Fibroblast of gingiva (primary cell): ENCODE data around the gene HORMAD2.
A peak's percentile ranks its signal among the peaks of the same experiment; 100 is the strongest.
"Not testable (repeated sequence)": the region's sequence is repeated elsewhere in the genome, so short reads cannot be mapped to it uniquely, and the experiment has no call there.

Source experiments
- DNase-seq: peaks from one replicate; pipeline ENCODE4 v3.0.0-alpha.2; 2011; ENCODE audit warnings: low read depth

The HORMAD2 gene

DNA sequence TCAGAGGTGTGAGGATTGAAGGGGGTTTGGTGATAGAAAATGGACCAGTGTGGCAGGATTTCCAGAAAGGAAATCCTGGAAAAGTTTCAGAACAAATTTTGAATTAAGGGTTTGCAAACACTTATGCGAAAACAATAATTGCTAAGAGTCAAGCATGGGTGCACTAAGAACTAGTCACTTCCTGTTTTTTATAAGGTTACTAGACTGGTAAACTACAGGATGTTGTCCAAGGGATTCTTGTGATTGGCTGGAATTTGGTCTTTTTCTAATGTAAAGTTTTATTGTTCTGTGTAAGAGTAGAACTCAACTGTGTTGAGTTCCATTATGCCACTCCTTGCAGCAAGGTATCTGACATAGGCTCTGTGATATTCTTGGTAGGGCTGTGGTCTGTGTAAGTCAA lies 112.2 kb downstream of the HORMAD2 start:
- DNase-seq, result no peak

DNA sequence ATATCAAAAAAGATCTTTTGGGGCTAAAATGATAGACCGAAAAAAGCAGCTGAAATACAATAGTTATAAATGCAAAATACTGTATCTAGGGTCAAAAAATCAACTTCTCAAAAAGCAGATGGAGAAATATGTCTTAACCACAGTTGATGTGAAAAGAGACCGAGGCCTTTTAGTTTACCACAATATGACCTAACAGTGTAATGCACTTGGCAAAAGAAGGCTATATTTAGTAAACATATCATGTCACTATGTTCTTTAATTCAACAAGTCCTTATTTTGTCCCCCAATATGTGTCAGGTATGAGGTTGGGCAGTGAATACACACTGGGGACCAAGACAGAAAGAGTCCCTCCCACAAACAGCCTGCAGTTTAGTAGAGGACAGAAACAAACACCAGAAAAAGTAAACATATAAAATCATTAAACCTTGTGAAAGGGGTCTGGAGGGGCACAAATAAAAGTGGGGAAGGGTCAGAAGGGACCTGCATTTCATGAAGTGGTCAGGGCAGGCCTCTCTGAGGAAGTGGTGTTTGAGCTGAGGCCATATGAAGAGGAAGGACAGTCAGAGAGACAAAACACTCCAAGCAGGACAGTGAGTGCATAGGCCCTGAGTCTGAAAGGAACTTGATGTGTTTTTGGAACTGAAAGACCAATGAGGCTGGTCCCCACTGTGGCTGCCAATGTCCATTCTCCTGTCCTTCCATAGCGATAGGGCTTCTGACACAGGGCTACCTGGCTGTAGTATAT lies 112.9 kb downstream of the HORMAD2 start:
- DNase-seq, result no peak

DNA sequence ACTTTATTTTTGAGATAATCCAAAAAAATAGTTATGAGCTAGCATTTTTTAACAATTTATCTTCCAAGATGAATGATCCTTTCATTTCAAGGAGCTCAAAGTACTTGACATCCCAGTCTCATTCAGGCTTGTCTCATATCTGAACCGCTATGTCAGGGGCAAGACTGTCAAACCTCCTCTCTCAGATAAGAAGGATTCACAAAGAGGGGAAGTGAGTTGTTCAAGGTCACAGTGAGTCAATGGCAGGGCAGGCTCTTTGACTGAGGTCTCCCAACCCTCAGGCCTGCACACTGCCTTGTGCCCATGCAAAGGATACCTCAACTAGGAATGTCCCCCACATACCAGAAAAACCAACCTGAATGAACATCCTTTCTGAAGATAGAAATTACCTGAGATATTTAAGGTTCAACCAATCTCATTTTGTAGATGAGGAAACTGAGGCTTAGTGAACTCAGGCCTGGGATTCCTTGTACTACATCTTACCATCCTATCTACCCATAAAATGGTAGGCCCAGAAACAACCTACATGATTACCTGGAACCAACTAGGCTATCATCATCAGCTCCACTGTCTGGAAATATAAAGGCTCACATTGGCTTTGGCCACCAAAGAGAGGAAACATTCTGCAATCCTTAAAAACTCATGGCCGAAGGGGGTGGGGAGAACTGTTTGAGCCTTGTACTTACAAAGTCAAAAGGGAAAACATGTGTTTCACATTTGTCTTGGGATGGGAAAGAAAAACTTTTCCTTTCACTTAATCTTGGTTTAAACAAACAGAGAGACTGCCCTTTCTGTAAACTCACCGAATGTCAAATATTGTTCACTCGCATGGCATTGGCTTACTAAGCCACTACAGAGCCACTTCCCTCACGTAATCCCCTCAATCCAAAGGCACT lies 115.2 kb downstream of the HORMAD2 start:
- DNase-seq, result no peak

DNA sequence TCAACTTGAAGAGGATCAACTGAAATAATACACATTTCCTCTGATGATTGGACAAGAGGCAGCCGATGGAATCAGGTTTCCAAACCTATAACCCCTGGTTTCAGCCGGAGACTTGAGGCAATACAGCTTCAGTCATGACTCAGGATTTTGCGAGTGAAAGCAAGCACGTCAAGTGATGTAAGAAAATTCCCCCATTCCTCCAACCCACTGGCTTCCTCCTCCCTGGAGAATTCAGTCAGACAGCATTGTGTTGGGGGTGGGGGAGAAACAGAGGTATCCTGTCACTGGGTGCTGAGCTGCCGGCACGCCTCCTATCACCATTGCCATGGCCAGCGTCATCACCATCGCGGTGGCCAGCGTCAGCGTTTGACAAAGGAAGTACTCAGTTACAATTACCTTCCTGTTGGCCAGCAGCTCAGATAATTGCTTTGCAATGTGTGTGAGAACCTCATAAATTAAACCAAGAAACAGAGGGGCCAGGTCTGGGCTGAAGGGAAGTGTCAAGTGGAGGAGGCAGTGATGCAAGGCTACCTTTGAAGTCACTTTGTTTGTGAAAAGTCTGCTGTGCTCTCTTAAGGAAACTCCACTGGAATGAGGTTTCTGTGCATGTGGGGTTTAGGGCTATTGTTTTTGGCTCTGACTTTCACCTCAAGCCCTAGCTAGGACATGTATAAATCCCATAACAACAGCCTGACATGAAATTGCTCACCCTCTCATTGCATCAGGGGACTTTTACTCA lies 116.0 kb downstream of the HORMAD2 start:
- DNase-seq, result peak; percentile 98

DNA sequence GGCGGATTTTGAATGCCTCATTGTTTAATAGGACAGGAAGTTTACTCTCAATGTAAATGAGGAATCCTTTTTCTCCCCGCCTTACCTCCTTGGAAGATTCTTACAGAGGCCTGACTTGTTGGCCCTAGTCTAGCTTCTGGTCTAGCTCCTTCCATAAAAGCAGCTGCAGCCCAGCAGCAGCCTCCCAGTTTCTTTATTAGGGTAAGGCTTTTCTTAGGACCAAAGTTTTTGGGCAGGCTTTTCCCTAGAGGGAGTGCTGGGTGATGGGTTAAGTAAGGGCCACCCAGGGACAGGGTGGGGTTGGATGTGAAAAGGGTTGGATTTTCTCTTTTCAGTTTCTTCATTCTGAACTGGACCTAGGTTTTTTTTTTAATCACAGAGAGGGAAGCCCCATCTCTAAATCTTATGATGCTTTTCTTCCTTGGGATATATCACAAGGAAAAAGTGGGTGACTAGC lies 116.6 kb downstream of the HORMAD2 start:
- DNase-seq, result no peak

DNA sequence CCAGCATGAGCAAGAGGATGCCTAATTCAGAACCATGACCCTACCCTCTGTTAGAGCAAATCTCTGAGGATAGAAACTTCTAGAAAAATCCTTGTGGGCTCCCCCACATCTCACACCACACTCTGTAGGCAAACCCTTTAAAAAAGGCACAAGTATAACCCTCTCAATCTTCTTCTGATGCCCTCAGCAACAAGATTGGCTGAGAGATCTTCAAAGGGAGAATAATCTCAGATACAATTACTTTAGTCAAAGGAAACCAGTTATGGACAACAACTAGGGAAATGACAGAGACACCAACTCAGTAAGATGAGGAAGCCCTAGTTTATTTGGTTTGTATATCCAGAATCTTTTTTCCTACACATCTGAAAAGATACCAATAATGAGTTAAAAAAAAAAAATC lies 117.1 kb downstream of the HORMAD2 start:
- no peak for DNase-seq

DNA sequence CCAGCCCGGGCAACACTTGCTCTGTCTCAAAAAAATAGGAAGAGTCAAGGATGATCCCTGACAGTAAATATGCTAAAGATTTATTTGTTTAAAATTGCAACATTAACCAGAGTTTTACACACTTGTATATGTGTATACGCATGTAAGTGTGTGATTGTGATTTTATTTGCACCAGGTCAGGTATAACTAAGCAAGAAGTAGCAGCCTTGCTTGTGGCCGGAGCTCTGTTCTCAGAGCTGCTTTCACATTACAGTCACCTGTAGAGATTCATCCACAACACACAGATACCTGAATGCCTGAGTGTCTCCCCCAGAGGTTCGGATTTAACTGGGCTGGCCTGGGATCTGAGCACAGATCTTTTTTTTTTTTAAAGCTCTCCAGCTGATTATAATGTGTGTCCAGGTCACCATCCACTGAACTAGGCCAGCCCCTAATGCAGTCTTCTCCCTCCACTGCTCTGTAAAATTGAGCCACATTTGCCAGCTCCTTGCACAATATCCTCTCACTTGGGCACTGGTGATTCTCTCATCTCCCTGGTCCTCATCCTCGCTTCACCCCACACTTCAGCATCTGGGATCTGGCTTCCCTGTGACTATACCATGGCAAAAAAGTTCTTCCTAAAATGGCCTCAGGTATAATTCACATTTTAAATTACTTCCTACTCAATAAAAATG lies 118.0 kb downstream of the HORMAD2 start:
- no peak for DNase-seq

DNA sequence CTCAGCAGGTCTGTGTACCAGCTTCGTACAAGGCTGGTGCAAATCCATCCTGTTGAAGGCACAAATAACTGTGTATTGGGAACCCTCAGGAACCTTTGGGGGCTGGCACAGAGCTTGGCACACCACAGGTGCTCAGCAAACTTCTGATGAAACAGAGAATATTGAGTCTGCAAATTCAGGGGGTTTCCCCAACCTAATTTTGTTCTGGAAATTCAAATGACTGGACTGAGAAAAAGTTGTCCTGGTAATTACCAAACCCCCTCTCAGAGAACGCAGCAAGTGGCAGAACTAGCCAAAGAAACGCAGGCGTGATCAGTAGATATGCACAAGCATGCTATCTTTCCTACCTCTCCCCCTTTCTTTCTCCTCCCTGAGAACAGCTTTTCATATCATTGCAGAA lies 118.7 kb downstream of the HORMAD2 start:
- no peak for DNase-seq

DNA sequence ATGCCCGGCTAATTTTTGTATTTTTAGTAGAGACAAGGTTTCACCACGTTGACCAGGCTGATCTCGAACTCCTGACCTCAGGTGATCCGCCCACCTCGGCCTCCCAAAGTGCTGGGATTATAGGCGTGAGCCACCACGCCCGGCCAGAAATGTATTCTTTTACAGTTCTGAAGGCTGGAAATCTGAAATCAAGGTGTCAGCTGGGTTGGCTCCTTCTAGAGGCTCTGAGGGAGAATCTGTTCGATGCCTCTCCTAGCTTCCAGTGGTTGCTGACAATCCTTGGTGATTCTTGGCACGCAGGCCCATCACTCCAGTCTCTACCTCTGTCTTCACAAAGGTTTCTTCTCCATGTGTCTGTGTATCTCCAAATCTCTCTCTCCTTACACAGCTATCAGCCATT lies 120.6 kb downstream of the HORMAD2 start:
- DNase-seq, result not testable (repeated sequence)

DNA sequence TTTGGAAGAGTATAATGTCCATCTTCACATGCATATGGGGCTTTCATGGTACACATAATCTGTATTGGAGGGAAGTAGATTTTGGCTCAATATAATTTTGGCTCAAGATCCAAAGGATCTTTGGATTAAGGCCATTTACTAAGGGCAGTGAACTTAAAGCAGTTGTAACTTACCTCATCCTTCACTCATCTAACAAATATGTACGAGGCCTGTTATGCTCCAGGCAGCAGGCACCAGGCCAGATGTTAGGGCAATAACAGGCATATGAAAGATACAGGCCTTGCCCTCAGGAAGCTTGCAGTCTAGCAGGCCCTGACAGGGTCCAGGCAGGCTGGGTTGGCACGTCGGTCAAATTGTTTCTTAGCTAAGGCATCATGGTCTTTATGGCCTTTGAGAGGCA lies 121.7 kb downstream of the HORMAD2 start:
- DNase-seq, result peak; percentile 53

DNA sequence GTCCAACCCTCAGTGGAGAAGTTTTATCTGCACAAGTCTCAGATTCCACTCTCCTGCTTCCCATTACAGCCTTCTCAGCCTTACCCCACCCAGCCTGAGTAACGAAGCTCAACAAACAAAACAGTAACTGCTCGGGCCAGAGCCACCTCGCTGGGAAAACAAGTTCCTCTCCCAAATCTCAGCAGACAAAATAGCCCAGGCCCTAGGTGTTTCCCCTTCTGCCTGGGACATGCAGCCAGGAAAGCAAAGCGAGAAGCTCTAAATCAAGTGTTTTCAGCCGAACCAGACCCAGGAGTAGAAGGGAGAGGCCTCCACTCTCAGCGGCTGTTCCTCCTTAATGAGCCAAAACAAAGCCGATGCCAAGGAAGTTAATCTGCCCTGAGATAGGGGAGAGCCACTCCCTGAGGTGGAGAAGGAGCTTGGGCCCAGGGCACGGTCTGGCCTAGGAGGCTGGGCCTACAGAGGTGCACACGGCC lies 122.3 kb downstream of the HORMAD2 start:
- DNase-seq, result peak; percentile 66

DNA sequence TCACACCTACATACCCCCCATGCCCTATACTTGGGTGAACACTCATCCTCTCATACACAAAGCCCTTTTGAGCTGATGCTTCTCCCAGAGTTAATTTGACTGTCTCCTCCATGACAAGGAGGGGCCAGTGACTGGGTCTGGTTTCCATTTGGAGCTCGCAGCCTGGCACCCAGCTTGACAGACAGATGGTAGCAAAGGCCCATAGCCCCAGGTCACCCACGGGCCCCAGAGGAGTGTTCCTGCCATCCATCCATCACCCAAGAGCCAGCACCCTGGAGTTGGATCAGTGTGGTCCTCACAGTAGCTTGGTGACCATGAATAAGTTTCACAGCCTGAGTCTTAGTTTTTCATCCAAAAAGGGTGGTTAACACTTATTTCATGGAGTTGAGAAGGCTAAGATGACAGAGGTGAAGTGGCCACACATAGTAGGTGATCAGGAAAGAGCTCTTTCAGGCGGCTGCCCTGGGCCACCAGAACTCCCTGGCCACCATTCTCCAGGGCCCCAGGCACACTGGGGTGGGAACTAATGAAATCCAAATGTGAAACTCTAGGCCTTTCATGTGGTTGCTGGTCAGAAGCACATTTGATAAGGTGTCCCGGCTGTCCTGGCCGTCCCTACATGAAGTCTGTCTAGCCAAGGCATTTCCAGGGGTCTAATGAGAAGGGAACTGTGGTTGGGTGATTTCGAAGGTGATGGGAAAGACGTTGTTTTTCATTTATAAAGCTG lies 123.9 kb downstream of the HORMAD2 start:
- DNase-seq, result no peak

DNA sequence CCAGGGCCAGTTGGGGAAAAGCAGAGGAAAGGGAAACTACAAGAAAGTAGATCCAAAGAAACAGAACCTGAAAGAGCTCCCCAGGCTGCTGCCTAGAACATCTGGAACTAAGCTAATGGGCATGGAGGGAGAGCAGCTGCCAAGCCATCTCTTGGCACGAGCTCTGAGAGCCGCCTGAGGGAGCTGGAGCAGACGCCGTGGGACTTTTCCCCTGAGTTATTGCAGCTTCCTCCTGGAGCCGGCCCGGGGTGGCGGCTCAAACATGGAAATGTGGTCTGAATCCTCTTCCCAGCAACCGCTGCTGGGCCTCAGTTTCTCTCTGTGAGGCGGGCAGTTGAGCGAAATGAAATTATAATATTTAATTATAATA lies 124.5 kb downstream of the HORMAD2 start:
- DNase-seq, result peak; percentile 96

DNA sequence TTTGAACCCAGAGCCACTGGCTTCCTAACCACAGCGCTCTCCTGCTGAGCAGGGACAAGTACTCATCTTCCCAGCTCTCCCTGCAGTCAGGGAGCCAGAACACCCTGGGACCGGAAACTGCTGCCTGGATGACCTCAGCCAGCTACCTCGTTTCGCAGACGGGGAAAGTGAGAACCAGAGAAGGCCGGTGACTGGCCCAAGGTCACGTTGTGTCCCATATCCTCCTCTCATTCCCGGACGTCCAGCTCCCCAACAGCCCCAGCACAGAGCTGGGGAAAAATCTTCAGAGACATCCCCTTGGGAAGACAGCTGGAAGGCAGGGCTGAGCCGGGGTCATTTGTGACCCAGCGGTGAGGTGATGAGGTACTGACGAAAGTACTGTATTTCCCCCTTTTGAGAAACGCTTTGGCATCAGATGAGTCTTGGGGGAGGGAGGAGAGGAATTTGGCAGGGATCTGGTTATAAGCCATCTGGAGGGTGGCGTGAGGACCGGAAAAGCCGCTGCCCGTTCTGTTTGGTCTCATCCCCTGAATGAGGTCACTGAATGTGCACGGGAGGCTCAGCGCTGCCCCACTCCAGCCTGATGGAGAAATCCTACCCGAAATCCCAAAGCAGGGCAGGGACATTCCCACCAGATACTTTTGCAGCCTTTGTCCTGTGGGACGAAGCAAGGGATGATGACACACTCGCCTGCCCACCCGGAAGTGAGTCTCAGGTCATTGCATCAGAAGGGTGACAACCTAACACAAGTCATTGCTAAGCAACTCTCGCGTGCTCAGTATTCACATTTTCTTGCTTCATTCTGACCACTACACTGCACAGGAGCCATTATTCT lies 125.2 kb downstream of the HORMAD2 start:
- DNase-seq, result peak; percentile 97

DNA sequence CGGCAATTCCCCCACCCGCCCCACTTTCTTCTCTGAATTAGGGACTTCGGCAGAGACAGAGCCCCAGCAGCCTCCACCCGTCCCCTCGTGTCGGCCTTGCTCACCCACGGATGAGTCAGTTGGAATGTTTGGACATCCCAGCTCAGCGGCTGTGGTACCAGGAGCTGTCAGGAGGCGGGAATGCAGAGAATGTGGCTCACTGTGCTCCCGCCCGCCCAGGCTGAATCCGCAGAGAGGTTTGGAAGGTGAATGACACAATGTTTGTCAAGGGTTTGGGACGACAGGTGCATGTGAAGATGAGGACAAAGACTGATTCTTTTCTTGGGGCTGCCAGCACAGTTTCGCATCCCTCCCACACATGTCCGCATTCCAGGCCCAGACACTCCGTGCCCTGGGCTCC lies 126.7 kb downstream of the HORMAD2 start:
- DNase-seq, result peak; percentile 84

DNA sequence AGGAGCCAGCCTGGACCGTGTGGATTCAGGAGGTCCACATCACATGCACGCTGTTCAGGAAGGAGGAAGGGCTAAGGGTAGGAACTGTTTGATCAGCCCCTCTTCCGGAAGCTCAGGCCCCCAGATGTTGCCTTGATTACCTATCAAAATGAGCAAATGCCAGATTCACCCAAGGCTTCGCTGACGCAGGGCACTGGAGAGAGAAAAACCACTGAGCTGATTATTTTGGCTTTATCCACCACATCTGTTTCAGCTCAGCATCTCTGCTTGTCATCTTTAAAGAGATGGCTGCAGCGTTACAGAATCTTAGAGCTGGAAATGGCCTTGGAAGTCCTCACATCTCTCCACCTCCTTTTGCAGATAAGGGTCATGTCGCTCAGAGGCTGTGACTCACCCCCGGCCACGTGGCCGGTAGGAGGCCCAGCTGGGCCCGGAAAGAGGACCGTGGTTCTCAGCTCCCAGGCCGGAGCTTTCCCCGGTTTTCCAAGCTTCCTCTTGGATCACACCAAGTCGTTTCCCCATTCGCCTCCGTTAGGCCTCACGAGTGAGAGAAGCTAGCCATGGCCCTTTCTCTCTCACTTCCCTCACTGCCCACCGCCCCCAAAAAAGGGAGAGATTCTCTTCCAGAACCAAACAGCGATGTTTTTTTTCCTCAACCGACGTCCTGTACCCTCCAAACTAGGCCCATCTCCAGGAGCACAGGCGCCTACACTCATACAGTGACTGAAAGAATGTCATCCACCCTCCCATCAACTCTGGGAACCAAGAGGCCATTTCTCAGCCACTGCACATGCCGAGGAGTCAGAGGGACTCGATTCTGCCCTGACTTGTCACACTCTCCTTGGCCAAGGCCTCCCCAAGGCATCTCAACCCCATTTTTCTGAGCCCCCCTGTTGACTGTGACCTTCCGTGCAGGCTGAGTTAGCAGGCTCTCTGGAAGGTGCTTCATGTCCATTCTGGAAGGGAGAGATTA lies 128.7 kb downstream of the HORMAD2 start:
- peak; percentile 69 for DNase-seq

DNA sequence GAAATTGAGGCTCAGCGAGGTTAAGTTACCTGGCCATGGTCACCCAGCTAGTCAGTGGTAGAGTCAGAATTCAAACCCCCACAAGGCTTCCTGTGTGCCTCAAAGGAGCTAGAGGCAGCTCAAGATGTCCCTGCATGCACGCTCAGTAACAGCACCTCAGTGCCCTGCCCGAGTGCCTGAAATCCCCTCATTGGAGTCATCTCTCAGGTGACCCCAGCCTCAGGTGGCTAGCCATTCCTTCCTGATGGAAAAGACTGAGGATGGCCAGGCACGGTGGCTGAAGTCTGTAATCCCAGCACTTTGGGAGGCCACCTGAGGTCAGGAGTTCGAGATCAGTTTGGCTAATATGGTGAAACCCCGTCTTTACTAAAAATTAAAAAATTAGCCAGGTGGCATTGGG lies 129.4 kb downstream of the HORMAD2 start:
- DNase-seq, result no peak

DNA sequence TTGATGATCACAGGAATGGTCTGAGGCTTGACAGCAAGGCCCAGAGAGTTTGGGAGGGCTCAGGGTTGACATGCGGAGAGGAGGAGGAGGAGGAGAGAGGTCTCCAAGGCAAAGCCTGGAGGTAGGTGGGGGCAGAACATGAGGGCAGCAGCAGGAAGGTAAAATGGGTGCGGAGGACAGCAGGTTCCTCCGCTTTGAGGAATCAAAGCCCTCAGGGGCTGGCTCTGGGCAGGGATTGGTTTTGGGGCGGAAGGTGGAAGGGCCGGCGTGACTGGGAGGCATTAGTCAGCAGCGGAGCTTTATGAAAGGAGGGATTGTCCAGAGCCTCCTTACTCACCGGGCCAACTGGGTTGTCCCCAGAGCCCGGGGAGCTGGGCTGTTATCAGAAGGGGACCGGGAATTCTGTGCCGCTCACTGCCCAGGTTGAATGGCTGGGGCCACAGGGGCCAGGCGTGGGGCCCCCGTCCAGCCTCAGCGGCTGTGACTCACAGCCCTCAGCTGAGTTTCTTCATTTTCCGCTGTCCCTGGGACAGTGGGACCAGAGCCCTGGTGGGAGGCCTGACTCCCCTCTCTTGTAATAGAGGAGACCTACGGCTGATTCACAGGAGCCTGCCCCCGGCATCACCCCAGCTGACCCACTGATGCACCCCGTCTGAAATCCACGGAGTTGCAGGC lies 130.1 kb downstream of the HORMAD2 start:
- no peak for DNase-seq
